Astrocyte (in vitro differentiated cells and primary cell): ENCODE data around the gene GABARAP. TPM values are rescaled to one million over a fixed set of nuclear protein-coding genes. Genes with fewer than 3 reads are reported as not detected.

Source experiments
- DNase-seq: peaks from one replicate; pipeline ENCODE4 v3.0.0-alpha.2; 2010; ENCODE audit warnings: low read depth
- FAIRE-seq: peaks from 2 replicates; lab custom pipeline; 2011; peaks lifted over from hg19 to GRCh38; lab: Jason Lieb, UNC
- H2AFZ ChIP-seq: 2 replicates; pipeline ENCODE4 v1.6.0; 2012; ENCODE audit warnings: low read depth, low read length, inconsistent platforms
- H3K27ac ChIP-seq: 2 replicates; pipeline ENCODE4 v1.5.1; 2011; ENCODE audit warnings: low read depth, low read length, inconsistent platforms
- H3K27me3 ChIP-seq: 2 replicates; pipeline ENCODE4 v1.6.0; 2011; ENCODE audit warnings: low read length, inconsistent platforms; ENCODE audit not compliant: insufficient read depth
- H3K36me3 ChIP-seq: 2 replicates; pipeline ENCODE4 v1.5.1; 2011; ENCODE audit warnings: low read length, inconsistent platforms; ENCODE audit not compliant: insufficient read depth
- H3K4me1 ChIP-seq: 2 replicates; pipeline ENCODE4 v1.5.1; 2011; ENCODE audit warnings: low read length, inconsistent platforms; ENCODE audit not compliant: insufficient read depth
- H3K4me2 ChIP-seq: 2 replicates; pipeline ENCODE4 v1.6.0; 2012; ENCODE audit warnings: low read length, inconsistent platforms
- H3K4me3 ChIP-seq: 2 replicates; pipeline ENCODE4 v1.5.1; 2011; ENCODE audit warnings: low read depth, mild to moderate bottlenecking, low read length, inconsistent platforms; ENCODE audit not compliant: insufficient read depth
- H3K79me2 ChIP-seq: 2 replicates; pipeline ENCODE4 v1.6.0; 2012; ENCODE audit warnings: mild to moderate bottlenecking, low read length, inconsistent platforms; ENCODE audit not compliant: insufficient read depth
- H3K9ac ChIP-seq: 2 replicates; pipeline ENCODE4 v1.6.0; 2012; ENCODE audit warnings: mild to moderate bottlenecking, low read length, inconsistent platforms
- H3K9me3 ChIP-seq: 2 replicates; pipeline ENCODE4 v1.5.1; 2012; ENCODE audit warnings: low read depth, mild to moderate bottlenecking, low read length, inconsistent platforms; ENCODE audit not compliant: insufficient read depth
- H4K20me1 ChIP-seq: 2 replicates; pipeline ENCODE4 v1.6.0; 2012; ENCODE audit warnings: low read length, inconsistent platforms; ENCODE audit not compliant: insufficient read depth
- H3K27ac Mint-ChIP-seq: one replicate; pipeline ENCODE4 v1.8.0; 2021; ENCODE audit warnings: mild to moderate bottlenecking, mixed read lengths; ENCODE audit not compliant: unreplicated experiment
- H3K27me3 Mint-ChIP-seq: one replicate; pipeline ENCODE4 v1.8.0; 2021; ENCODE audit warnings: low read depth, mixed read lengths; ENCODE audit not compliant: unreplicated experiment
- H3K36me3 Mint-ChIP-seq: one replicate; pipeline ENCODE4 v1.8.0; 2021; ENCODE audit warnings: low read depth, mixed read lengths; ENCODE audit not compliant: unreplicated experiment
- H3K4me1 Mint-ChIP-seq: one replicate; pipeline ENCODE4 v1.8.0; 2021; ENCODE audit warnings: low read depth, mixed read lengths; ENCODE audit not compliant: unreplicated experiment
- H3K4me3 Mint-ChIP-seq: one replicate; pipeline ENCODE4 v1.8.0; 2021; ENCODE audit warnings: mild to moderate bottlenecking, moderate library complexity, mixed read lengths; ENCODE audit not compliant: unreplicated experiment
- H3K9me3 Mint-ChIP-seq: one replicate; pipeline ENCODE4 v1.8.0; 2021; ENCODE audit warnings: mild to moderate bottlenecking, mixed read lengths; ENCODE audit not compliant: unreplicated experiment
- CTCF ChIP-seq: IDR thresholded peaks from 2 replicates; pipeline ENCODE4 v1.5.1; 2011; ENCODE audit warnings: low read depth, mild to moderate bottlenecking, inconsistent platforms, low read length, moderate library complexity; ENCODE audit not compliant: insufficient read depth
- EZH2 ChIP-seq: IDR thresholded peaks from 2 replicates; pipeline ENCODE4 v1.6.1; 2012; ENCODE audit warnings: mild to moderate bottlenecking, low read length, inconsistent platforms; ENCODE audit not compliant: insufficient read depth
- total RNA-seq: library from RNA; stranded (reverse); gene quantifications from 2 replicates; pipeline ENCODE4 v1.2.1, GENCODE V29; 2021

GABARAP gene
- total RNA-seq, 1 donor from 2014 or later, result 434 TPM

- no peak for DNase-seq
- Mint-ChIP-seq H3K27me3 (peaks cover 14% of the 10 kb centered on the region), H3K4me1 (no peaks in the 10 kb centered on the region), H3K36me3 (peaks cover 13% of the 10 kb centered on the region), H3K4me3 (no peak overlapping the region), H3K9me3 (no peaks in the 10 kb centered on the region), H3K27ac (no peak overlapping the region)
- Histone ChIP-seq H3K4me3 (peak overlapping the region; percentile 28), H3K36me3 (no peaks in the 10 kb centered on the region), H3K9me3 (no peaks in the 10 kb centered on the region), H3K79me2 (no peaks in the 10 kb centered on the region), H3K27me3 (peaks cover 14% of the 10 kb centered on the region), H3K4me2 (peak overlapping the region; percentile 80), H2AFZ (peak overlapping the region; percentile 41), H4K20me1 (no peaks in the 10 kb centered on the region), H3K4me1 (peaks cover 12% of the 10 kb centered on the region), H3K27ac (no peak overlapping the region), H3K9ac (peak overlapping the region; percentile 23)
- no peak for FAIRE-seq
- no peak for TF ChIP-seq EZH2
These were observed 18.6 kb upstream of the GABARAP start for GRCh38 chr17:7260651-7261378.

- H3K4me3 ChIP-seq, result no peak overlapping the region
These were observed 17.9 kb upstream of the GABARAP start for GRCh38 chr17:7260151-7260550.

GRCh38 chr17:7259555-7259889 is 17.3 kb upstream of the GABARAP start:
- DNase-seq (no peak), FAIRE-seq (no peak)
- peaks cover 14% of the 10 kb centered on the region for H3K27me3 Mint-ChIP-seq
- Histone ChIP-seq H3K4me2 (no peak overlapping the region), H3K4me3 (no peak overlapping the region), H3K4me1 (peaks cover 12% of the 10 kb centered on the region), H3K27me3 (peaks cover 14% of the 10 kb centered on the region), H4K20me1 (no peaks in the 10 kb centered on the region), H3K79me2 (no peaks in the 10 kb centered on the region), H2AFZ (no peak overlapping the region), H3K36me3 (peaks cover 5% of the 10 kb centered on the region), H3K27ac (no peak overlapping the region), H3K9ac (no peak overlapping the region), H3K9me3 (no peaks in the 10 kb centered on the region)
- H3K9me3 Mint-ChIP-seq, result no peaks in the 10 kb centered on the region
- H3K4me1 Mint-ChIP-seq, result no peaks in the 10 kb centered on the region
- no peak for TF ChIP-seq EZH2
- TF ChIP-seq CTCF, result no peak
- H3K4me3 Mint-ChIP-seq, result no peak overlapping the region
- H3K36me3 Mint-ChIP-seq, result peaks cover 15% of the 10 kb centered on the region
- H3K27ac Mint-ChIP-seq, result no peak overlapping the region

More at GRCh38 chr17:7260151-7260550, 17.9 kb upstream of the GABARAP start:
- peaks cover 13% of the 10 kb centered on the region for H3K36me3 Mint-ChIP-seq
- DNase-seq (no peak), FAIRE-seq (no peak)
- H3K4me3 Mint-ChIP-seq, result peak overlapping the region; percentile 45
- peaks cover 14% of the 10 kb centered on the region for H3K27me3 ChIP-seq
- H3K4me2 ChIP-seq, result no peak overlapping the region
- no peak overlapping the region for H3K27ac Mint-ChIP-seq
- no peak for TF ChIP-seq CTCF
- TF ChIP-seq EZH2, result no peak
- H4K20me1 ChIP-seq, result no peaks in the 10 kb centered on the region
- peaks cover 14% of the 10 kb centered on the region for H3K27me3 Mint-ChIP-seq
- H3K9me3 Mint-ChIP-seq, result no peaks in the 10 kb centered on the region
- H3K4me1 ChIP-seq, result peaks cover 12% of the 10 kb centered on the region
- H3K9me3 ChIP-seq, result no peaks in the 10 kb centered on the region
- no peaks in the 10 kb centered on the region for H3K79me2 ChIP-seq
- H3K27ac ChIP-seq, result no peak overlapping the region
- H3K9ac ChIP-seq, result no peak overlapping the region
- H3K4me1 Mint-ChIP-seq, result no peaks in the 10 kb centered on the region
- no peaks in the 10 kb centered on the region for H3K36me3 ChIP-seq
- no peak overlapping the region for H2AFZ ChIP-seq
